ENCODE data around the gene CCDC40. TPM values are rescaled to one million over a fixed set of nuclear protein-coding genes. Genes with fewer than 3 reads are reported as not detected.
A peak's percentile ranks its signal among the peaks of the same experiment; 100 is the strongest.

Gene CCDC40
- total RNA-seq, 1 experiment from 2014 or later, result 9.9 TPM

DNA sequence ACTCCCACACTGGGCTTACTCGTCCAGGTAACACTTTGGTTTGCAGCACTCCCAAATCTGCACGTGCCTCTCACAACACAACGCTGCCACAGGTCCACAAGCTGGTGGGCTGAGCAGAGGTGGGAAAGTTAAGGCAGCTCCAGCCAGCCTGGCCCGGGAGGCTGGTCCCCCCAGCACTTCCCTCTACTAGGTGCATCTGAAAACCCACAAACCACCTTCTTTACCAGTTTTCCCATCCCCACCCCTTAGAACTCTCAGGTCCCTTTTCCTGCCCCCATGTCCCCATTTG, 63.5 kb downstream of the CCDC40 start:
- Mint-ChIP-seq H3K27ac (ENCODE audit: unreplicated experiment) (no peak overlapping the region), H3K27me3 (ENCODE audit: unreplicated experiment) (peaks cover 18% of the 10 kb centered on the region), H3K9me3 (ENCODE audit: low read depth, unreplicated experiment) (no peaks in the 10 kb centered on the region), H3K4me3 (ENCODE audit: low read depth, unreplicated experiment) (no peak overlapping the region), H3K36me3 (ENCODE audit: insufficient read depth, unreplicated experiment) (peaks cover 17% of the 10 kb centered on the region), H3K4me1 (ENCODE audit: low read depth, unreplicated experiment) (peaks cover 13% of the 10 kb centered on the region)
- intact Hi-C loops (cut with micrococcal nuclease; ENCODE audit: unreplicated experiment), result no loop called here
- CTCF ChIA-PET, result no interaction called here
- no peak for TF ChIP-seq CTCF (IDR thresholded peaks at IDR 0.05; ENCODE audit: unreplicated experiment)
- no peak for DNase-seq
- no TSS peak for BruUV-seq (replicated peaks)

DNA sequence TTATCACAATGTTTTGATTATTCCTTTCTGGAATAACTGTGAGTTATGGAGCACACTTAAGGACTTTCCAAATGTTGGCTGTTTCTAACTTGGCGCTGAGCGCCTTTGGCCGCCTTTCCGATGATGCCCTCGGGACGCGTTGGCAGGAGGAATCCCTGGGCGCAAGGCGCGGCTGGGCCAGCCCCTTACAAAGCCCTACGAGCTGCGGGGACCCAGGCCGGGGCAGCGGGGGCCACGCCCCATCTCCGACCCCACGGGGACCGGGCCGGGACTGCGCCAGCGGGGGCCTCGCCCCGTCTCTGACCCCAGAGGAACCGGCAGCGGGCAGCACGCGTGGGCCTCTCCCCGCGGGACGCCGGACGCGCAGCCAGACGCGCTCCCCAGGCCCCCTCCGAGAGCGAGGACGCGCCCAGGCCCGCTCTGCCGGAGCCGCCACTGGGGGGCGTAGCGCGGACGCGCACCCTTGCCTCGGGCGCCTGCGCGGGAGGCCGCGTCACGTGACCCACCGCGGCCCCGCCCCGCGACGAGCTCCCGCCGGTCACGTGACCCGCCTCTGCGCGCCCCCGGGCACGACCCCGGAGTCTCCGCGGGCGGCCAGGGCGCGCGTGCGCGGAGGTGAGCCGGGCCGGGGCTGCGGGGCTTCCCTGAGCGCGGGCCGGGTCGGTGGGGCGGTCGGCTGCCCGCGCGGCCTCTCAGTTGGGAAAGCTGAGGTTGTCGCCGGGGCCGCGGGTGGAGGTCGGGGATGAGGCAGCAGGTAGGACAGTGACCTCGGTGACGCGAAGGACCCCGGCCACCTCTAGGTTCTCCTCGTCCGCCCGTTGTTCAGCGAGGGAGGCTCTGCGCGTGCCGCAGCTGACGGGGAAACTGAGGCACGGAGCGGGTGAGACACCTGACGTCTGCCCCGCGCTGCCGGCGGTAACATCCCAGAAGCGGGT, 64.8 kb downstream of the CCDC40 start, which contains the start of gene GAA:
Gene GAA, plus strand, starts transcription at position 571 of the 935 bp plus-strand sequence. CDS start 3,006 bp downstream, outside the sequence.
- Mint-ChIP-seq H3K27me3 (ENCODE audit: unreplicated experiment) (peaks cover 15% of the 10 kb centered on the region), H3K27ac (ENCODE audit: unreplicated experiment) (peak within 1 kb of the TSS; percentile 88), H3K4me1 (ENCODE audit: low read depth, unreplicated experiment) (peaks cover 13% of the 10 kb centered on the region), H3K4me3 (ENCODE audit: low read depth, unreplicated experiment) (peak within 1 kb of the TSS; percentile 81), H3K9me3 (ENCODE audit: low read depth, unreplicated experiment) (no peaks in the 10 kb centered on the region), H3K36me3 (ENCODE audit: insufficient read depth, unreplicated experiment) (peaks cover 17% of the 10 kb centered on the region)
- peak; percentile 94 for DNase-seq
- BruUV-seq (replicated peaks), result no TSS peak
- CTCF ChIA-PET, result interaction anchor here (0.6 to 1.4 kb wide), 9 partner anchors 9 to 162 kb away, joined by 3 to 11 read pairs (median 4); partner anchors contain the start of gene CARD14
- intact Hi-C loops (cut with micrococcal nuclease; ENCODE audit: unreplicated experiment), result no loop called here
- peak; percentile 89 for TF ChIP-seq CTCF (IDR thresholded peaks at IDR 0.05; ENCODE audit: unreplicated experiment)

GRCh38 chr17:80101946-80102663, 65.7 kb downstream of the CCDC40 start:
- no TSS peak for BruUV-seq (replicated peaks)
- no peak for DNase-seq
- intact Hi-C loops (cut with micrococcal nuclease; ENCODE audit: unreplicated experiment), result no loop called here
- H3K4me3 Mint-ChIP-seq (ENCODE audit: low read depth, unreplicated experiment), result peak overlapping the region; percentile 81
- H3K27me3 Mint-ChIP-seq (ENCODE audit: unreplicated experiment), result peaks cover 12% of the 10 kb centered on the region
- H3K36me3 Mint-ChIP-seq (ENCODE audit: insufficient read depth, unreplicated experiment), result peaks cover 17% of the 10 kb centered on the region
- H3K4me1 Mint-ChIP-seq (ENCODE audit: low read depth, unreplicated experiment), result peaks cover 13% of the 10 kb centered on the region
- peak overlapping the region; percentile 76 for H3K27ac Mint-ChIP-seq (ENCODE audit: unreplicated experiment)
- H3K9me3 Mint-ChIP-seq (ENCODE audit: low read depth, unreplicated experiment), result no peaks in the 10 kb centered on the region
- no peak for TF ChIP-seq CTCF (IDR thresholded peaks at IDR 0.05; ENCODE audit: unreplicated experiment)
- CTCF ChIA-PET, result interaction anchor here (0.6 to 1.4 kb wide), 9 partner anchors 10 to 162 kb away, joined by 3 to 11 read pairs (median 4); partner anchors contain the start of gene CARD14

- Mint-ChIP-seq H3K36me3 (ENCODE audit: insufficient read depth, unreplicated experiment) (peaks cover 17% of the 10 kb centered on the region), H3K27ac (ENCODE audit: unreplicated experiment) (no peak overlapping the region), H3K4me1 (ENCODE audit: low read depth, unreplicated experiment) (peaks cover 13% of the 10 kb centered on the region), H3K27me3 (ENCODE audit: unreplicated experiment) (peaks cover 5% of the 10 kb centered on the region), H3K4me3 (ENCODE audit: low read depth, unreplicated experiment) (peak overlapping the region; percentile 81), H3K9me3 (ENCODE audit: low read depth, unreplicated experiment) (no peaks in the 10 kb centered on the region)
- CTCF ChIA-PET, result no interaction called here
- no peak for DNase-seq
- intact Hi-C loops (cut with micrococcal nuclease; ENCODE audit: unreplicated experiment), result no loop called here
- no peak for TF ChIP-seq CTCF (IDR thresholded peaks at IDR 0.05; ENCODE audit: unreplicated experiment)
- BruUV-seq (replicated peaks), result TSS peak; percentile 32
Observed at GRCh38 chr17:80102664-80103448, 66.4 kb downstream of the CCDC40 start.

All from Calu3 (cell line).